NCI-H460 (cell line): ENCODE results near the gene ADK. TPM values are rescaled to one million over a fixed set of nuclear protein-coding genes. Genes with fewer than 3 reads are reported as not detected.

ENCODE experiments used
- DNase-seq: peaks from one replicate; pipeline ENCODE4 v3.0.0-alpha.2; 2016; ENCODE audit warnings: low read depth; ENCODE audit errors: extremely low read depth
- total RNA-seq: library from RNA; depleted of rRNA; stranded (reverse); fragments of >200 nt; shearing (Covaris generic); gene quantifications from 2 replicates; pipeline ENCODE4 v1.2.3, GENCODE V29; 2014

ADK gene
- total RNA-seq, 1 experiment from 2014 or later: 50.2 TPM

DNA sequence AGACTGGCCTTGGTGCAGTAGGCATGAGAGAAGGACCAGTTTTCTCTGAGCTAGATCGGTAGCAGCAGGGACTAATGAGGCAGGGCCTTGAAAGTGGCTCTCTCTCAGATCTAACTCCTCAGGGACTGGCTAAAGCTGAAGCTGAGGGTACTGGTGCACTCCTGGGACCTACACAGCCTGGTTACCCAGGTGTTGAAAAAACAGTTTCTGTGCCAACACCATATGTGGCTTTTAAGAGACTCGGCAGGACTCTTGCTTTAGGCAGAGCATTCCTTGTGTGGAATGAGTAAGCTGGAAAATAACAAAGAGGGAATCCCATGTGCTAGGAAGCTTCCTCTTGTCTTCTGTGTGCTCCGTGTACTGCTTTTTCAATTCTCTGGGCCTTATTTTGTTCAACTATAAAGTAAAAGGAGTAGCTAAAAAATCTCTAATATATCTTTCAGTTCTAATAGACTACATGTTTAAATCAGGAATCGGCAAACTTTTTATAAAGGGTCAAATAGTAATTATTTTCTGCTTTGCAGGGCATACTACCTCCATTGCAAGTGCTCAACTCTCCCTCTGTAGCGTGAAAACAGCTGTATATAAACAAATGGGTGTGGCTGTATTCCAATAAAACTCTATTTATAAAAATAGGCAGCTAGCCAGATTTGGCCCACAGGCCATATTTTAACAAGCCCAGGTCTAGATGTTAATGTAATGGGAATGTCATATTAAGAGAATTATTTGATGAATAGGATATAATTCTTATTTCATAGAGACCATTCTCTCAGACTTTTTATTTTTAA, 489.3 kb downstream of the ADK start:
- no peak for DNase-seq

DNA sequence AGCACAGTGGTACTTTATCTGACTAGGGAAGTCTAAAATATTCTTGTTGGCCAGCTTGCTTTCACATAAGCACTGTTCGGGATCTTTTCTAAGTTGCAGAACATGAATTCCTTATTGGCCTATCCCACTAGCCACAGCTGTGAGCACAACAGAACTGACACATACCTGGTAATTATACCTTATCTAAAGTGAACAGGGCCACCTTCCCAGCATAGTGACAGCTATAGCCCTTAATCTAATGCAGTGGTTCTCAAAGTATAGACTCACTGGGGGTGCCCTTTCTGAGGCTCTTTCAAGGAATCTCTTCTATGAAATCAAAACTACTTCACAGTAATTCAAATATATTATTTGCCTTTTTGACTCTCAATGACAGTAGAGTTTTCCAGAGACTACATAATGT, 490.6 kb downstream of the ADK start:
- no peak for DNase-seq

DNA sequence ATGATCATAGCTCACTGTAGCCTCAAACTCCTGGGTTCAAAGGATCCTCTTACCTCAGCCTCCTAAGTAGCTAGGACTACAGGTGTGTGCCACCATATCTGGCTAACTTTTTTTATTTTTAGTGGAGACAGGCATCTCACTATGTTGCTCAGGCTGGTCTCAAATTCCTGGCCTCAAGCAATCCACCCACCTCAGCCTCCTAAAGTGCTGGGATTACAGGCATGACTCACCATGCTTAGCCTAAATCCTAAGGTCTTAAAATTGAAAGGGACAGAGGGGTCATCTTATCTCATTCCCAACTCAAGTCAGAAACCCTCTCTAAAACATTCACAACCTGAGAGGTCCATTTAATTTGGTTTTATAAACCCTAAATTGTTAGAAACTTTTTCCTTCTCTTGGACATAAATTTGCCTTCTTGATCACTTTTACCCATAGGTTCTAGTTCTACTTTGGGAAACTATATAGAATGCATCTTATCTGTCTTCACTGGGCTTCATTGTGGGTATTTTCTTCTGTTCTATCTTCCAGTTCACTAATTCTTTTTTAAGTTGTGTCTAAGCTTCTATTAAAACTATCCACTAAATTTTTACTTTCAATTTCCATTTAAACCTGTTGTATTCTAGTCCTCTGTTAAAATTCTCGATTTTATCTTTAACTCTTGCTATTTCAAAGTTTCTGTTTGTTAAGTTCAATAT, 492.0 kb downstream of the ADK start:
- no peak for DNase-seq

DNA sequence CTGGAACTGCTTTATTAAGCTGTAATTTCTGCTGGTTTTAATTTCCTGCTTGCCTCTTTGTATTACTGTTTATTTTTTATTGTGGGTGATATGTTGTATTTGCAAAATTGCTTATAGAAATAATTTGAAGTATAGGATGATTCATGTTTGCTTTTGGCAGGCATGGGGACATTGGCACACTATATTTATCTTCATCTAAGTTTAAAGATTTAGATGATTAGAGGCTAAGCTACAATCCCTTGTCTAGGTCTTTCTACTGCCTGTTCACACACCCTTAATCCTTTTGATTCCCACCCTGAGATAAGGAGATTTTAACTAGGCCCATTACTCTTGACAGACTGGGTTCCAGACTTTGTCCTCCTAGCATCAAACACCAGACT, 492.6 kb downstream of the ADK start:
- DNase-seq: no peak

DNA sequence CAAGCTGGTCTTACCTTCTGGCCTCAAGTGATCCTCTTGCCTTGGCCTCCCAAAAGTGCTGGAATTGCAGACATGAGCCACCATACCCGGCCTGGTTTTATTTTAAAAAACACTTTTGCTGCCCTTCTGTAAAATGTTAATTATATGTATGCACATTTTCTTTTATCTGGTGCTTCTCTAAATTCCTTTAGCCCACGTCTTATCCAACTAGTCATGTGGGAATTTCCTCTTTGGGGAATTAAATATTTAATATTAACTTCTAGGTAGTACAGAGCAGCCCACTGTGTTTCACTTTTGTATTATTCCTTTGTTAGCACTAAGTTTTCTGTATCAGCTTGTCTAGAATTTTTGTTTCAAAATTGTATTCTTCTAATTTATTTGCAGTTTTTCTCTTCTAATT, 493.7 kb downstream of the ADK start:
- DNase-seq: no peak

DNA sequence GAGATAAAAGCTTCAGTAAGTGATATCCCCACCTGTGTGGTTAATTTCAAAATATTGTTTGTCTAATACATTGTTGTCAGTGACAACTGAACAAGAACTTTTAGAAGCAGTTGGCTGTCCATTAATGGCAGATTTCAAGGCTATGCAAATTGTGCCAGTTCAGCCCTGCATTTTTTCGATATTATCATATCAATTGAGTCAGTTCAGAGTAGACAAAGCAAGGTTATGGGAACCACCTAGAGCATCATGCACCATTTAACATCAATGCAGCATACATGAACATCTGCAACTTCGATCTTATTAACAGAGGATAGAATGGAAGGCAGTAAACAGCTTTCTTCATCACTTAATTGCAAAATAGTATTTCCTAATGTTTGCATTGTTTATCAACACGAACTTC, 494.7 kb downstream of the ADK start:
- DNase-seq: no peak

DNA sequence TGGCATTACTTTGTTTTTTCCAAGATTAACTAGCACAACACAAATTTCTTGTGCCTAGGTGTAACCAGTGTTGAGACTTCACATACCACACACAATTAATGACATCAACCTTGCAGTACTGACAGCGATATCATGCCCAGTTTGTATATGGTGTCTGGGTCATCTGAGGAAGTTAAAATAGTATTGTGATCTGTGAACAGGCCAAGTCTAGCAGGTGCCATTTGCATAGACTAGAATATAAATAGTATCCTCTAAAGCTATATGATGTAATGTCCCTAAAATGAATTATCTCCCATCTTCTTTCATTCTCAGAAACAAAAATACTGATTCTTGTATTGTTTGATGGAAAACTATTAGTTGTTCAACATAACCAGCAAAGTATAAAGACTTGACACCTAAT, 499.6 kb downstream of the ADK start:
- DNase-seq: no peak

DNA sequence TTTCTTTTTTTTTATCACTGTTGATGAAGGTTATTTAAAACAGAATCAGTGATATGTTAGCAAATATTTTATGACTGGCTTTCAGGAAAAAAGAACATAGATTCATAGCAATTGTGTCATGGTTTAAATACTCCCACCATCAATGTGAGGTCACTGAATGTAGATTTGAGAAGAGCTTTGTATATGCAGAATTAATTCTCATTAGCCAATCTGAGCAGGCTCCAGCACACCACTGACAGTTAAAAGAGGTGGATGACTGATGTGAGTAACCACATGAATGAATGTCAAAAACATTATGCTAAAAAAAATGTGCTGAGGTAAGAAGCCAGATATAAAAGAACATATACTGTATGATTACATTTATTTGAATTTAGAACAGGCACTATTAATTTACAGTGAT, 500.5 kb downstream of the ADK start:
- DNase-seq: no peak

DNA sequence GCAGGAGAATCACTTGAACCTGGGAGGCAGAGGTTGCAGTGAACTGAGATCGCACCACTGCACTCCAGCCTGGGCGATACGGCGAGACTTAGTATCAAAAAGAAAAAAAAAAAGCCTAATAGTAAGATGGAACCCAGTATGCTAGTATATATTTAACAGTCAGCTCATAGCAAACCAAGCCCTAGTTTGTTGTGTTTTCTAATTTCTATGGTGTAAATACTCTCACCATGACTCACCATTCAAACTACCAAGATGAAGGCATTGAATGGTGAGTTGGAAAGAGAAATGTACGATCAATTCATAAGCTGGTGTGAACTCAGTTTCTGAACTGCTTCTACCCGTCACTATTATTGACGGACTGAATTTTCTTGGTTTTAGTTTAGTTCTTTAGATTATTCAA, 501.6 kb downstream of the ADK start:
- DNase-seq: no peak

DNA sequence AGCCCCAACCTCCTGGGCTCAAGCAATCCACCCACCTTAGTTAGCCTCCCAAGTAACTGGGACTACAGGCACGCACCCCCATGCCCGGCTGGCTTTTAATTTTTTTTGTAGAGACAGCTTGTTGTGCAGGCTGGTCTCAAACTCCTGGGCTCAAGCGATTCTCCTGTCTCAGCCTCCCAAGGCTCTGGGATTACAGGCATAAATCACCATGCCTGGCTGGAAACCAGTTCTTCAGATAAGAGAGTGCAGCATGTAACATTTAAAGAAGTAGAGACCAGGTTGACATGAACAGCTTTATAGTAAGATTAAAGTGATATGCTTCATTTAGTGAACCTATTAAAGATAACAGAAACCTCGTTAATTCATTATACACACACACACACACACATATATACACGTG, 507.5 kb downstream of the ADK start:
- no peak for DNase-seq

DNA sequence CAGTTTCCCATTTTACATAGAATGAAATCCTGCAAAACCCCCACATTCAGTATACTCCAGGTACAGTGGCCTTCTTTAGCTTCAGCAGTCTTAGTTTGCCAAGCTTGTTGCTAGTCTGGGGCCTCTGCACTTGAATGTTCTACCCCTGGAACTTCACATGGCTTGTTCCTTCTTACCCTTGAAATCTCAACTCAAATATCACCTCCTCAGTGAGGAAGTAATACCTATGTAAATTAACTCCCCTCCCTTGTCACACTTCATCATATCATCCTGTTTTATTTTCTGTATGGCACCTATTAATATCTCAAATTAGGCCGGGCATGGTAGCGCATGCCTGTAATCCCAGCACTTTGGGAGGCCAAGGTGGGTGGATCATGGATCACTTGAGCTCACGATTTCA, 511.6 kb downstream of the ADK start:
- DNase-seq: no peak

DNA sequence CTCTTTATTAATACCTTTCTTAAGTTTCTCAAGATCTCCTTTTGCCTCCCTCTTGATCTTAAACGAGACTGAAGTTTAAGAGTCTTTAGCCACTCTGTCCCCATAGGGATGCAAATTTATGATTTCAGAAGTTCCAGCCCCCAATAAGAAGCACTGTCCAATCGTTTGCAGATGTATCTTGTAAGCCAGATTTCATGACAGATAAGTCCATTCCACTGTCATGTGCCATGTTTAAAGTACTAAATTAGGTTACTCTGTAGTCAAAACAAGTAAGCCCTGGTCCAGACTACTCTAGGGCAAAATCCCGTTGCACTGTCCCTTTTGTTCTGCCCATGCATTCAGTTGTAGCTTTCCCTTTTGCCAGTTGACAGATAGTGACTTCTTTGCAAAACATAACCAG, 518.2 kb downstream of the ADK start:
- no peak for DNase-seq

DNA sequence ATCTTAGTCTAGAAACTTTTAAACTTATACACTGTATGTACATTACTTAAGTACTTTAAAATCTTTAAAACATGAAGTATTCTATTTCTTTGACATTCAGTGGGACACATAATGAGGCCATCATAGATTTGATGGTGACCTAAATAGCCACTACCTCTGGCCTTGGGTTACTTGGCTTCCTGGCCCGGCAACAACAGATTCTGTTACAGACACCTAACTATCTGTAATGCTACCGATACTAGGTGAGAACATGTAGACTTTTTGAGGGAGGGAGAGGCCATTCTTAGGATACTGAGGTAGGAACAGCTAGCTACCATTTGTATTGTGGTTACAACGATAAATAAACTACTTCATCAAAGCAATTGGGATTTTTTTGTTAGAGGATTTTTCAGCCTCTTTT, 520.7 kb downstream of the ADK start:
- DNase-seq: no peak

DNA sequence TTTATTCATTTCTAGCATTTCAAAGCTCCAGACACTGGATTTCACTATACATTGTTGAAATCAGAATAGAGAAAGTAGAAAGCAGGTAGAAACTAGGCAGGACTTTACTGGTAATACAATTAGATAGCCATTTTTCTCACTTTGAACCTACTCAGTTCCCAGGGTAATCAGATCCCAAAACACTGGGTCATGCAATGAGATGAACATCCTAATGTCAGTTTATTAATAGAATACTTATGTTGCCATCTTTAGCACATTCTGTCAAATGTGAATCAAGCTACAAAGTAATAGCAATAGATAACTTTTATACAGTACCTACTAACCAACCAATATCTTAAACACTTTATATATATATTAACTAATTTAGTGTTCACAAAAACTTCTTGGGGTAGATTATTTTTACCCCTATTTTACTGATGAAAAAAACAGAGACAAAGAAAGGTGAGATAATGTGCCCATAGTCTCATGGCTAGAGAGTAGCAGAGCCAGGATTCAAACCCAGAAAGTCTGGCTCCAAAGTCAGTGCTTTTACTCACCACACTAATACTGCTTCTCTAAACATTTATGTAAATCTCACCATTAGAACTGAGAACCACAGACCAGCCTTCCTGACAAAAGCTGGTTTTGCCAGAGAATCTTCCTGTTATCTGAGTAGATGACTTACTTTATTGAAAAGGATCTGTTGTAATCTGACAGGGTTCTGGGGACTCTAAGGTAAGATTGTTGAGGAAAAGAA, 521.6 kb downstream of the ADK start:
- no peak for DNase-seq

DNA sequence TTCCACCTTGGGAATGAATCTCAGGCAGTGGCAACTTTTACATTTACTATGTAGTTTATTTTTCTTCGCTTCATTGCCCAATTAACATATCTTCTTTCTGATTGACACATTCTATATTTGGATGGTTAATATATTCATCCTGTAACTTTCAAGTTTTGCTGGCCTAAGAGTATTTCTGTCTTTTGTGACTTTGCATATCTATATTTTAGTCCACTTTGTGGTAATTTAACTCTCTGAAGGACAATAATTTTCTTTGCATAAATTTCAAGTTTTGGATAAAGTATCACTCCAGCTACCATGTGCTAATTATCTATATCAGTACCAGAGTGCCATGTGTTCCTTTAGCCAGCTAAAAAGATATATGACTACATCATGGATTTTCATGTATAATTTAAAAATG, 523.9 kb downstream of the ADK start:
- DNase-seq: no peak

DNA sequence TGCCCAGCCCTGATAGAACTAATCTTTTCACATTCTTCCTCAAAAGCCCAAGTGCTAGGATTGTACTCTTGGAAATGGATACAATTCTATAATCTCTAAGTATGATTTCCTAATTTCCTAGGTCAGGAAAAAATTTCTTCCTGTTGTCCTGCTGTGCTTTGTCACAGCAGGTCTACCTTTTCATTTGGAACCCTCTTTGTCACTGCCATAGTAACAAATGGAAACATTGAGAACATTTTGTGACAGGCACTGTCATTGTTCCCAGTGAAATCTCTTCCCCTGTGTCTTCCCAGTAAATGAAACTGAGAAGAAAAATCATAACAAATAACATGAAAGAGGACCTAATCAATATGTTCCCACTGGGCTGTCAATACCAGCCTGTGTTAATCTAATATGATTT, 524.5 kb downstream of the ADK start:
- no peak for DNase-seq

DNA sequence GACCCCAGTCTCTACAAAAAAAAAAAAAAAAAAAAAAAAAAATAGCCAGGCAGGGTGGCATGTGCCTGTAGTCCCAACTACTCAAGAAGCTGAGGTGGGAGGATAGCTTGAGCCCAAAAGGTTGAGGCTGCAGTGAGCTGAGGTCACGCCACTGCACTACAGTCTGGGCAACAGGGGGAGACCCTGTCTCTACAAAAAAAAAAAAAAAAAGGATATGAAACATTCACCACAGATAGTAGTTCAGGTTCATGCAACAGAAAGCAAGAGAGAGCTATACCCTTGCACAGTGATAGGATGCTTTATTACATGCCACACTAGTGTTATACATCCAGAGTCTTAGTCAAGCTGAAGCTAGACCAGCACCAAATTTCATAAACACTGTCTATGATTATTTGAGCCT, 526.9 kb downstream of the ADK start:
- no peak for DNase-seq

DNA sequence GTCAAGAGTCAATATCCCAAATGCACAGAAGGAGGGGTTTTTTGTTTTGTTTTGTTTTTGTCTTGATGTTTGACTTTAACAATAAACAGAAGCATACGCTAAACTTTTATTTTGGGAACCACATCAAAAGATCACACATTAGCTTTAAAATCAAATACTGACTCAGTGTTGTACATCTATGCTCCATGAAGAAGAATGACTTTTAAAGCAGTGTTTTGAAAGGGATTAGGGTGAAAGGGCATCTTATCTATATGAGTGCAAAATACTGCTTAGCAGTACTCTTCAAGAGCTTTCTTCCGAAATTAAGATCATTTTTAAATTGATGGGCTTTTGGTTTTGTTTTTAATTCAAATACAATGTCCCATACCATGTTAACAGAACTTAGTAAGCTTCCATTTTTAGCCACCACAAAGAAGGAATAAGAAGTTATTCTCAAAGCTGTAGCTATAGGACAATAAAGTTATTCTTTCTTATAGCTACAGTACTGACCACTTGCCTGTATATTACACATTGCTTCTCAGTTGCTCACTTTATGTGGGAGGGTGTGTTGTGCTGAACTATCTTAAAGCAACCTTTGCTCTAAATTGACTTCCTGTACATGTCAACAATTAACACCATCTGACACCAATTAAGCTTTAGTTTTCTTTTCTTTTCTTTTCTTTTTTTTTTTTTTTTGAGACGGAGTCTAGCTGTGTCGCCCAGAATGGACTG, 531.1 kb downstream of the ADK start:
- DNase-seq: no peak

DNA sequence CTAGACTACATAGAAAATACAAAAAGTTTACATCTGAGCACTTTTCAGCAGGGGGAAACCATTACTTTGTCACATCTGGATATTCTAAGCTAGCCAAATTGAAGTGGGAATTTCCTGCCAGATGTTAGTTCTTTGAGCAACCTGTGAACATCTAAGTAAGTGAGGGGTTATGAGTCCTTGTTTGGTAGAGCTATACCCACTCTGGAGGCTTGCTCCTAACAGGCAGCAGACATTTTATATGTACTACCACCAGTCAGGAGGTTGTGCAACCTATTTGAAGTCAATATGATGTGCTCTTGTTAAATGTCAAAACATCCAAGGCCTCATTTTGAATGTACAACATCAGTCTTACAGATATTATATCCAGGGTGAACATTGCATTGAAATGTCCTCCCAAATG, 532.0 kb downstream of the ADK start:
- DNase-seq: no peak

DNA sequence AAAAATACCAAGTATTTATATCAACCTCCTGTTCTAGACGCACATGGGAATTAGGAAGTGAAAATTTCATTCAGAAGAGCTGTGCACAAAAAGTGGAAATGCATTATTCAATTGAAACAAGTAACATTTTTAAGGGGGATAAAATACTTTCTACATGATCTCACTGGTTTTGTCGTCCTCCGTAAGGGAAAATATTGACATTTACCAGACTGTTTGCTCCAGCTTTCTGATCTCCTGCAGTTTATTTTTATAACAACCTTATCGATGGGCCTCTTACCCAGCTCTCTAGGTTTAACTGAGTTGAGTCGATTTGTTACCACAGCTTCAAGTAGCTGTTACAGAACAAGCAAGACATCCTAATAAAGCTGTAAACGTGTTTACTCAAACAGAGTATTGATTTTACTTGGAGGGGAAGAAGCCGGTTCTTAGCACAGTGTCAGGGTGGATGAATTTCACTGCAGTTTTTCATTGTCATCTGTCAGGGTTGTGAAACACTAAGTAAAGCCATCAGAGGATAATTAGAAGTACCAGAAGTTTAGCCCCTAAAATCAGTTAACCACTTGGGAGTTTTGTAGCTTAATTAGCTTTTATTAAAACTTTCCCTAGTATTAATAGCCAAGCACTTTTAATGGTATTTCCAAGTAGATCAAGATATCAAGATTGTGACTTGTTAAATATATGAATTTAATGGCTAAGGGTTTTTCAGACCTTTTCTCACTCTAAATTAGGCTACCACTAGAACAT, 532.8 kb downstream of the ADK start:
- no peak for DNase-seq

DNA sequence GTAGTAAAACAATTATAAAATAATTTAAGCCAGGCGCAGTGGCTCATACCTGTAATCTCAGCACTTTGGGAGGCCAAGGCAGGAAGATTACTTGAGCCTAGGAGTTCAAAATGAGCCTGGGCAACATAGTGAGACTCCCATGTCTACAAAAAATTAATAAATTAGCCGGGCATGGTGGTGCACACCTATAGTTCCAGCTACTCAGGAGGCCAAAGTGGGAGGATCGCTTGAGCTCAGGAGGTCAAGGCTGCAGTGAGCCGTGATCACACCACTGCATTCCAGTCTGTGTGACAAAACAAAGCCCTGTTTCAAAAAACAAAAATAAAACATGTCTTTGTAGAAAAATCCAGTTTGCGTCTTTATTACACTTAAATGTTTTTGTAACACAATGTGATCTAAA, 533.4 kb downstream of the ADK start:
- no peak for DNase-seq
